Adrenal gland (tissue), 5 donors: ENCODE data around the gene ADAMTS6.

ENCODE experiments used
- CTCF ChIP-seq, 6 experiments: fragments of 450-650 bp in 4 of 6; fragments of 200-600 bp in 2 of 6; sonication (generic) in 1 of 6; IDR thresholded peaks; 1 replicate in 5 of 6; 2 replicates in 1 of 6; pipeline versions ENCODE4 v1.5.1 to v1.8.0; 2016 to 2021; ENCODE audit warnings: antibody characterized with exemption in 6 of 6, mild to moderate bottlenecking in 2 of 6, moderate library complexity in 1 of 6
- POLR2A ChIP-seq, 2 donors: fragments of 450-650 bp; IDR thresholded peaks; one replicate each; pipeline ENCODE4 v1.6.1; 2017; ENCODE audit warnings: antibody characterized with exemption in 2 of 2, mild to moderate bottlenecking in 2 of 2, moderate library complexity in 1 of 2
- donor health status: DM: no; HTN: no; CAD: no.

GRCh38 chr5:65150599-65151304, 331.0 kb downstream of the ADAMTS6 start:
- TF ChIP-seq CTCF (IDR thresholded peaks at IDR 0.05) (no peak), POLR2A (IDR thresholded peaks at IDR 0.05) (no peak)
